PC-9 (cell line): ENCODE data around the gene FHIP2A. TPM values are rescaled to one million over a fixed set of nuclear protein-coding genes. Genes with fewer than 3 reads are reported as not detected.

Experiments
- BruUV-seq: library from RNA; stranded (reverse); fragments of 400-500 nt; replicated peaks from 2 replicates; lab custom pipeline; 2021; lab: Mats Ljungman, UMichigan
- CTCF ChIA-PET: fragments of 300-600 bp; sonication (Branson Sonifier 250); formaldehyde crosslinking; loops from one replicate; lab custom pipeline; 2022; ENCODE audit warnings: antibody characterized with exemption; lab: Charles Lee
- POLR2A ChIA-PET: fragments of 300-600 bp; sonication (Branson Sonifier 250); formaldehyde crosslinking; loops from one replicate; lab custom pipeline; 2022; ENCODE audit warnings: antibody characterized with exemption; ENCODE audit not compliant: unreplicated experiment; lab: Charles Lee
- DNase-seq, 2 experiments: peaks; one replicate each; pipeline versions ENCODE4 v3.0.0 to v3.0.0-alpha.2; 2015 to 2022; ENCODE audit warnings: mixed read lengths in 1 of 2
- H2AFZ ChIP-seq: fragments of 200-600 bp; sonication (generic); 2 replicates; pipeline ENCODE4 v1.8.1; 2017; ENCODE audit warnings: antibody characterized with exemption
- H3F3A ChIP-seq: fragments of 200-600 bp; sonication (generic); 2 replicates; pipeline ENCODE4 v1.8.1; 2017; ENCODE audit warnings: antibody characterized with exemption, mild to moderate bottlenecking, low read depth; ENCODE audit not compliant: insufficient read depth
- H3K27ac ChIP-seq: fragments of 200-600 bp; sonication (generic); 2 replicates; pipeline ENCODE4 v1.6.1; 2016; ENCODE audit warnings: mixed run types
- H3K27me3 ChIP-seq: fragments of 200-600 bp; sonication (generic); 2 replicates; pipeline ENCODE4 v1.6.1; 2016; ENCODE audit warnings: low read depth, mixed run types; ENCODE audit not compliant: insufficient read depth
- H3K36me3 ChIP-seq: fragments of 200-600 bp; sonication (generic); 2 replicates; pipeline ENCODE4 v1.6.1; 2016; ENCODE audit warnings: low read depth, mixed run types
- H3K4me1 ChIP-seq: fragments of 200-600 bp; sonication (generic); replicated peaks from 2 replicates; pipeline ENCODE4 v1.6.1; 2016; ENCODE audit warnings: mixed run types; ENCODE audit not compliant: insufficient read depth
- H3K4me2 ChIP-seq: fragments of 200-600 bp; sonication (generic); 2 replicates; pipeline ENCODE4 v1.6.1; 2017; ENCODE audit warnings: mixed run types
- H3K4me3 ChIP-seq: fragments of 200-600 bp; sonication (generic); 2 replicates; pipeline ENCODE4 v1.6.1; 2016; ENCODE audit warnings: mixed run types
- H3K79me2 ChIP-seq: fragments of 200-600 bp; sonication (generic); 2 replicates; pipeline ENCODE4 v1.6.1; 2017; ENCODE audit warnings: low read depth, mixed run types
- H3K9me2 ChIP-seq: fragments of 200-600 bp; sonication (generic); 2 replicates; pipeline ENCODE4 v1.8.1; 2017; ENCODE audit warnings: mild to moderate bottlenecking; ENCODE audit not compliant: insufficient read depth
- H3K9me3 ChIP-seq: fragments of 200-600 bp; sonication (generic); 2 replicates; pipeline ENCODE4 v1.8.1; 2016; ENCODE audit warnings: low read depth; ENCODE audit not compliant: insufficient read depth
- H4K20me1 ChIP-seq: fragments of 200-600 bp; sonication (generic); 2 replicates; pipeline ENCODE4 v1.8.1; 2017; ENCODE audit not compliant: insufficient read depth
- CTCF ChIP-seq: fragments of 200-600 bp; sonication (generic); conservative IDR thresholded peaks from 2 replicates; pipeline ENCODE4 v1.6.1; 2017; ENCODE audit warnings: mixed run types, antibody characterized with exemption, mild to moderate bottlenecking, moderate library complexity
- EZH2 ChIP-seq: fragments of 200-600 bp; sonication (generic); IDR thresholded peaks from 2 replicates; pipeline ENCODE4 v1.8.0; 2017; ENCODE audit warnings: antibody characterized with exemption, low read depth
- intact Hi-C: fragments of 100-400 bp; cut with micrococcal nuclease; formaldehyde crosslinking; loops from one replicate; pipeline ENCODE4 v1.10.0; 2022; ENCODE audit not compliant: unreplicated experiment
- total RNA-seq: library from RNA; stranded (reverse); gene quantifications from 2 replicates; pipeline ENCODE4 v1.2.3, GENCODE V29; 2021

Gene FHIP2A
- total RNA-seq, 1 experiment from 2014 or later = 18.3 TPM

GRCh38 chr10:114859222-114859621 is 37.6 kb downstream of the FHIP2A start:
- H3K79me2 ChIP-seq = no peaks in the 10 kb centered on the region
- no peak overlapping the region for H3K4me3 ChIP-seq
- no peaks in the 10 kb centered on the region for H3K9me3 ChIP-seq
- H3K4me1 ChIP-seq = peaks cover 37% of the 10 kb centered on the region
- ChIA-PET CTCF (no interaction called here), POLR2A (no interaction called here)
- H4K20me1 ChIP-seq = no peaks in the 10 kb centered on the region
- DNase-seq = no peak
- H2AFZ ChIP-seq = no peak overlapping the region
- BruUV-seq = no TSS peak
- H3F3A ChIP-seq = peaks cover 21% of the 10 kb centered on the region
- no peak overlapping the region for H3K4me2 ChIP-seq
- 0 out of 2 replicates have a peak, but pooled peaks cover 18% of the 10 kb centered on the region for H3K36me3 ChIP-seq
- H3K27ac ChIP-seq = no peak overlapping the region
- no peaks in the 10 kb centered on the region for H3K27me3 ChIP-seq
- TF ChIP-seq CTCF (no peak), EZH2 (no peak)
- H3K9me2 ChIP-seq = no peaks in the 10 kb centered on the region
- intact Hi-C loops = no loop called here

GRCh38 chr10:114862456-114862855 is 40.9 kb downstream of the FHIP2A start:
- H3K4me3 ChIP-seq = no peak overlapping the region
- H3F3A ChIP-seq = no peaks in the 10 kb centered on the region
- no peak overlapping the region for H2AFZ ChIP-seq
- H3K4me2 ChIP-seq = no peak overlapping the region
- CTCF ChIA-PET = no interaction called here
- POLR2A ChIA-PET = no interaction called here
- no peaks in the 10 kb centered on the region for H3K27me3 ChIP-seq
- no peaks in the 10 kb centered on the region for H3K9me2 ChIP-seq
- no peak overlapping the region for H3K27ac ChIP-seq
- no TSS peak for BruUV-seq
- no peaks in the 10 kb centered on the region for H3K79me2 ChIP-seq
- H4K20me1 ChIP-seq = no peaks in the 10 kb centered on the region
- H3K4me1 ChIP-seq = peaks cover 7% of the 10 kb centered on the region; the same call in 1 of the 2 replicates
- TF ChIP-seq CTCF = no peak
- TF ChIP-seq EZH2 = no peak
- no peaks in the 10 kb centered on the region for H3K9me3 ChIP-seq
- intact Hi-C loops = no loop called here
- DNase-seq = no peak
- 0 out of 2 replicates have a peak, but pooled peaks cover 11% of the 10 kb centered on the region for H3K36me3 ChIP-seq

- Histone ChIP-seq H3K27me3 (no peaks in the 10 kb centered on the region), H3K9me2 (no peaks in the 10 kb centered on the region), H2AFZ (no peak overlapping the region), H3K79me2 (no peaks in the 10 kb centered on the region), H3K36me3 (0 out of 2 replicates have a peak, but pooled peaks cover 6% of the 10 kb centered on the region), H3K27ac (no peak overlapping the region), H3K4me3 (no peak overlapping the region), H3K4me1 (peaks cover 8% of the 10 kb centered on the region), H3K4me2 (no peak overlapping the region), H3K9me3 (no peaks in the 10 kb centered on the region), H3F3A (no peaks in the 10 kb centered on the region), H4K20me1 (no peaks in the 10 kb centered on the region)
- BruUV-seq = no TSS peak
- no peak for DNase-seq
- intact Hi-C loops = no loop called here
- TF ChIP-seq EZH2 = no peak
- no peak for TF ChIP-seq CTCF
- ChIA-PET CTCF (no interaction called here), POLR2A (no interaction called here)
Measured at GRCh38 chr10:114867365-114867764, 45.8 kb downstream of the FHIP2A start.
